Measurements from ENCODE around the gene TC2N. TPM values are rescaled to one million over a fixed set of nuclear protein-coding genes. Genes with fewer than 3 reads are reported as not detected.

TC2N gene
- total RNA-seq, 1 experiment from 2014 or later = 7.7 TPM

DNA sequence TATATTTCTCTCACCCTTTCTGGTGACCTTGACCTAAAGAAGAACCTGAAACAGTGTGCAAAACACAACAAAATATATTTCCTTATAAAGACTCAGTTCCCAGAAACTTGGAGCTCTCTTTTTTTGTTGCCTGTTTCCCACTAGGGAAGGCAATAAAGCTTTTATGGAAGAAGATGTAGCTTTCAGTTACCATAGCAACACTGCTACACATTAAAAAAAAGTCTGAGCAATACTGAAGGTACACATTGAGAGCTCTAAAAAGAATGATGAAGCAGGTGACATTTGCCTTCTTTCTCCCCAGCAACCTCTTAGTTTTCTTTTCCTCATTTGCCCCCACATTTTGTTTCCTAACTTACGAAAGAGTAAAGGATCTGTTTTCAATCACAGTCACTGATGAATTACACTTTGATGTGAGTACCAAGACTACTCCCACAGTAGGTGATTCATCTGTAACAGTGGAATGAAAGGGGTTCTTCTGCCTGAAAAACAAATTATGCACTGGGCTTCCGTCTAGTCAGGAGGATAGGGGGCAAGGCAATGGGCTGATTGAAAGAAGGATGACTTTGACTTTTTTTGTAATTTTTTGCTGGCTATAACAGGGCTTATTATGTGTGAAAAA is 134.4 kb downstream of the TC2N start:
- Histone ChIP-seq H3K36me3 (ENCODE audit: low read depth) (no peaks in the 10 kb centered on the region), H3K9me3 (ENCODE audit: insufficient read depth, low read depth) (no peaks in the 10 kb centered on the region), H3K4me2 (no peak overlapping the region), H3F3A (ENCODE audit: insufficient read depth, low read depth) (no peaks in the 10 kb centered on the region), H3K27ac (no peak overlapping the region), H2AFZ (no peak overlapping the region), H3K9me2 (ENCODE audit: insufficient read depth) (no peaks in the 10 kb centered on the region), H3K4me1 (replicated peaks; ENCODE audit: insufficient read depth) (no peaks in the 10 kb centered on the region; the same call in 1 of the 2 replicates), H3K27me3 (ENCODE audit: insufficient read depth, low read depth) (no peaks in the 10 kb centered on the region), H4K20me1 (ENCODE audit: insufficient read depth) (no peaks in the 10 kb centered on the region), H3K79me2 (ENCODE audit: low read depth) (no peaks in the 10 kb centered on the region), H3K4me3 (no peak overlapping the region)
- ChIA-PET POLR2A (ENCODE audit: unreplicated experiment) (no interaction called here), CTCF (no interaction called here)
- no peak for TF ChIP-seq EZH2 (IDR thresholded peaks at IDR 0.05; ENCODE audit: low read depth)
- TF ChIP-seq, protein P1, sequence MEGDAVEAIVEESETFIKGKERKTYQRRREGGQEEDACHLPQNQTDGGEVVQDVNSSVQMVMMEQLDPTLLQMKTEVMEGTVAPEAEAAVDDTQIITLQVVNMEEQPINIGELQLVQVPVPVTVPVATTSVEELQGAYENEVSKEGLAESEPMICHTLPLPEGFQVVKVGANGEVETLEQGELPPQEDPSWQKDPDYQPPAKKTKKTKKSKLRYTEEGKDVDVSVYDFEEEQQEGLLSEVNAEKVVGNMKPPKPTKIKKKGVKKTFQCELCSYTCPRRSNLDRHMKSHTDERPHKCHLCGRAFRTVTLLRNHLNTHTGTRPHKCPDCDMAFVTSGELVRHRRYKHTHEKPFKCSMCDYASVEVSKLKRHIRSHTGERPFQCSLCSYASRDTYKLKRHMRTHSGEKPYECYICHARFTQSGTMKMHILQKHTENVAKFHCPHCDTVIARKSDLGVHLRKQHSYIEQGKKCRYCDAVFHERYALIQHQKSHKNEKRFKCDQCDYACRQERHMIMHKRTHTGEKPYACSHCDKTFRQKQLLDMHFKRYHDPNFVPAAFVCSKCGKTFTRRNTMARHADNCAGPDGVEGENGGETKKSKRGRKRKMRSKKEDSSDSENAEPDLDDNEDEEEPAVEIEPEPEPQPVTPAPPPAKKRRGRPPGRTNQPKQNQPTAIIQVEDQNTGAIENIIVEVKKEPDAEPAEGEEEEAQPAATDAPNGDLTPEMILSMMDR (conservative IDR thresholded peaks at IDR 0.05) = no peak
- intact Hi-C loops (cut with micrococcal nuclease; ENCODE audit: unreplicated experiment) = no loop called here
- BruUV-seq (replicated peaks) = no TSS peak
- peak in 1 of 2 experiments; percentile 43 for DNase-seq

DNA sequence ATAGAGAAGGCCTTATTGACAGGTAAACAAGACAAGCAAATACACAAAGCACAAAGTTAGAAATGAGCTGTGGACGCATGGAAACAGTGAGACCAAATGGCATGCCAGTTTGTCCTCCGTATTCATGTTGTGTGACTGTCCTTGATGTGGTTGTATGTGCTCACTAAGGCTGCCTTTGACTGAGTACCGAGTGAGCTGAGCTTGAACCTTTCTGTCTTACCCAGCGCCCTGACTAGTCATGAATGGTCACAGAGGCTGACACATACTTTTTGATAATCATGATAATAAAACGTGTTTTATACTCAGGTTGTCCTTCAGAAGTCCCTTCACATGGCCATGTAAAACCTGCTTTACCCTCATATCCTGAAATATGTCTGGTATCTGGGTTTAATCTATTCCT is 134.9 kb downstream of the TC2N start:
- no TSS peak for BruUV-seq (replicated peaks)
- DNase-seq = no peak
- Histone ChIP-seq H3K4me2 (no peak overlapping the region), H3F3A (ENCODE audit: insufficient read depth, low read depth) (no peaks in the 10 kb centered on the region), H3K4me3 (no peak overlapping the region), H3K27ac (no peak overlapping the region), H4K20me1 (ENCODE audit: insufficient read depth) (no peaks in the 10 kb centered on the region), H3K9me3 (ENCODE audit: insufficient read depth, low read depth) (no peaks in the 10 kb centered on the region), H3K9me2 (ENCODE audit: insufficient read depth) (no peaks in the 10 kb centered on the region), H3K27me3 (ENCODE audit: insufficient read depth, low read depth) (no peaks in the 10 kb centered on the region), H3K79me2 (ENCODE audit: low read depth) (no peaks in the 10 kb centered on the region), H3K36me3 (ENCODE audit: low read depth) (no peaks in the 10 kb centered on the region), H3K4me1 (replicated peaks; ENCODE audit: insufficient read depth) (no peaks in the 10 kb centered on the region; the same call in 1 of the 2 replicates), H2AFZ (no peak overlapping the region)
- intact Hi-C loops (cut with micrococcal nuclease; ENCODE audit: unreplicated experiment) = no loop called here
- POLR2A ChIA-PET (ENCODE audit: unreplicated experiment) = no interaction called here
- TF ChIP-seq EZH2 (IDR thresholded peaks at IDR 0.05; ENCODE audit: low read depth) = no peak
- TF ChIP-seq, protein P1 (conservative IDR thresholded peaks at IDR 0.05) = no peak
- CTCF ChIA-PET = no interaction called here

DNA sequence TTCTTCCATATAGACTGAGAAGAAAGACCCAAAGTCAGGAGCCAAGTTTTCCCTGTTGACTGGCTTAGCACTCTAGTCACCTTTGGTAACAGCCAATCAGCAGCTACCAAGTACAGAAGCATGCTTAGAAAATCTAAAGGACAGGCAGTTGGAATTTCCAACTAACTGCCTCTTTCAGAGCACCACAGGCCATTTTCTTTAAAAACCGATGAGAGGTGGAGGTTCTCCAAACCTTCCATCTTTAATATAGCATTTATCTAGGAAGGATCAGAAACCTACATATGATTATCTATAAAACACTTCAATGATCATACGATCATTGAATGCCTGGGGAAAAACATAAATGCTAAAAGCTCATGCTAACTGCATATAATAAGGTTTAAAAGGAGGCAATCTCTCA is 135.3 kb downstream of the TC2N start, which contains the start of gene CATSPERB:
TSS of gene CATSPERB (minus strand) at position 101 of the 400 bp plus-strand sequence. CDS start 2,607 bp downstream, outside the sequence.
- H3K9me2 ChIP-seq (ENCODE audit: insufficient read depth) = no peaks in the 10 kb centered on the region
- POLR2A ChIA-PET (ENCODE audit: unreplicated experiment) = no interaction called here
- no peaks in the 10 kb centered on the region for H3K9me3 ChIP-seq (ENCODE audit: insufficient read depth, low read depth)
- H3K27ac ChIP-seq = no peak within 1 kb of the TSS
- H3K4me2 ChIP-seq = no peak within 1 kb of the TSS
- no peak within 1 kb of the TSS for H3K4me3 ChIP-seq
- H3K27me3 ChIP-seq (ENCODE audit: insufficient read depth, low read depth) = no peaks in the 10 kb centered on the region
- no peak for TF ChIP-seq EZH2 (IDR thresholded peaks at IDR 0.05; ENCODE audit: low read depth)
- TF ChIP-seq, protein P1 (conservative IDR thresholded peaks at IDR 0.05) = no peak
- H3K79me2 ChIP-seq (ENCODE audit: low read depth) = no peaks in the 10 kb centered on the region
- H2AFZ ChIP-seq = no peak within 1 kb of the TSS
- H3K4me1 ChIP-seq (replicated peaks; ENCODE audit: insufficient read depth) = no peaks in the 10 kb centered on the region; the same call in 1 of the 2 replicates
- CTCF ChIA-PET = no interaction called here
- no peaks in the 10 kb centered on the region for H3K36me3 ChIP-seq (ENCODE audit: low read depth)
- no TSS peak for BruUV-seq (replicated peaks)
- no peaks in the 10 kb centered on the region for H4K20me1 ChIP-seq (ENCODE audit: insufficient read depth)
- intact Hi-C loops (cut with micrococcal nuclease; ENCODE audit: unreplicated experiment) = no loop called here
- DNase-seq = no peak
- H3F3A ChIP-seq (ENCODE audit: insufficient read depth, low read depth) = no peaks in the 10 kb centered on the region
